ENCODE measurements around the gene RARG. TPM values are rescaled to one million over a fixed set of nuclear protein-coding genes. Genes with fewer than 3 reads are reported as not detected.

Gene RARG
- total RNA-seq, 1 donor from 2014 or later, result 10.1 TPM

DNA sequence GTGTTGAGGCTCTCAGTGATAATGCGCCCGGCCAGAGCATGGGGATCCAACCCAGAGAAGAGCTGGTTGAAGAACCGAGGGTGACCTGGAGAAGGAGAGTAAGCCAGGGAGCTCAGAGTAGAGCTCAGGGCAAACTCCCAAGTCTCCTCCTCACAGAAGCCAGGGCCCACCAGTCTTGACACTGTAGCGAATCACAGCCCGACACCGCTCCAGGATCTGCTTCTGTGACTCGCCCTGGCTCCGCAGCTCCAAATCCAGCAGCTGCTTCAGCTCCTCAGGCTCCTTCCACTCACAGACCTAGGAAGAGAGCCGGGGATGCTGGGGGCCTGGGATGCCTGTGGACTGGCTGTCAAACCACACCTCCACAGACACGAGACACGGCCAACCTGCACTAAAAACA is 59.7 kb downstream of the RARG start:
- Mint-ChIP-seq H3K9me3 (ENCODE audit: unreplicated experiment) (no peaks in the 10 kb centered on the region), H3K36me3 (ENCODE audit: low read depth, unreplicated experiment) (peaks cover 13% of the 10 kb centered on the region), H3K4me3 (ENCODE audit: unreplicated experiment) (no peak overlapping the region), H3K4me1 (ENCODE audit: low read depth, unreplicated experiment) (peaks cover 22% of the 10 kb centered on the region), H3K27ac (ENCODE audit: unreplicated experiment) (no peak overlapping the region), H3K27me3 (ENCODE audit: low read depth, unreplicated experiment) (no peaks in the 10 kb centered on the region)
- no peaks in the 10 kb centered on the region for H3K79me2 ChIP-seq (ENCODE audit: insufficient read depth, low read length)
- peak overlapping the region; percentile 1 for H2AFZ ChIP-seq (ENCODE audit: low read depth, low read length)
- FAIRE-seq (no peak), DNase-seq (ENCODE audit: low read depth) (peak; percentile 53)
- H3K4me2 ChIP-seq (ENCODE audit: low read length), result peak overlapping the region; percentile 25
- no peaks in the 10 kb centered on the region for H3K27me3 ChIP-seq (ENCODE audit: insufficient read depth, low read length)
- no peaks in the 10 kb centered on the region for H4K20me1 ChIP-seq (ENCODE audit: insufficient read depth, low read length)
- TF ChIP-seq, protein P1, sequence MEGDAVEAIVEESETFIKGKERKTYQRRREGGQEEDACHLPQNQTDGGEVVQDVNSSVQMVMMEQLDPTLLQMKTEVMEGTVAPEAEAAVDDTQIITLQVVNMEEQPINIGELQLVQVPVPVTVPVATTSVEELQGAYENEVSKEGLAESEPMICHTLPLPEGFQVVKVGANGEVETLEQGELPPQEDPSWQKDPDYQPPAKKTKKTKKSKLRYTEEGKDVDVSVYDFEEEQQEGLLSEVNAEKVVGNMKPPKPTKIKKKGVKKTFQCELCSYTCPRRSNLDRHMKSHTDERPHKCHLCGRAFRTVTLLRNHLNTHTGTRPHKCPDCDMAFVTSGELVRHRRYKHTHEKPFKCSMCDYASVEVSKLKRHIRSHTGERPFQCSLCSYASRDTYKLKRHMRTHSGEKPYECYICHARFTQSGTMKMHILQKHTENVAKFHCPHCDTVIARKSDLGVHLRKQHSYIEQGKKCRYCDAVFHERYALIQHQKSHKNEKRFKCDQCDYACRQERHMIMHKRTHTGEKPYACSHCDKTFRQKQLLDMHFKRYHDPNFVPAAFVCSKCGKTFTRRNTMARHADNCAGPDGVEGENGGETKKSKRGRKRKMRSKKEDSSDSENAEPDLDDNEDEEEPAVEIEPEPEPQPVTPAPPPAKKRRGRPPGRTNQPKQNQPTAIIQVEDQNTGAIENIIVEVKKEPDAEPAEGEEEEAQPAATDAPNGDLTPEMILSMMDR (IDR thresholded peaks at IDR 0.05; ENCODE audit: insufficient read depth, low read depth, low read length), result no peak
- TF ChIP-seq EZH2 (IDR thresholded peaks at IDR 0.05; ENCODE audit: insufficient read depth, low read length), result no peak
- H3K27ac ChIP-seq (ENCODE audit: low read depth, low read length), result no peak overlapping the region
- peaks cover 19% of the 10 kb centered on the region for H3K4me1 ChIP-seq (ENCODE audit: insufficient read depth, low read length)
- H3K9ac ChIP-seq (ENCODE audit: low read length), result no peak overlapping the region
- H3K36me3 ChIP-seq (ENCODE audit: insufficient read depth, low read length), result peaks cover 5% of the 10 kb centered on the region
- no peak overlapping the region for H3K4me3 ChIP-seq (ENCODE audit: insufficient read depth, low read depth, low read length)
- H3K9me3 ChIP-seq (ENCODE audit: insufficient read depth, low read depth, low read length), result no peaks in the 10 kb centered on the region

DNA sequence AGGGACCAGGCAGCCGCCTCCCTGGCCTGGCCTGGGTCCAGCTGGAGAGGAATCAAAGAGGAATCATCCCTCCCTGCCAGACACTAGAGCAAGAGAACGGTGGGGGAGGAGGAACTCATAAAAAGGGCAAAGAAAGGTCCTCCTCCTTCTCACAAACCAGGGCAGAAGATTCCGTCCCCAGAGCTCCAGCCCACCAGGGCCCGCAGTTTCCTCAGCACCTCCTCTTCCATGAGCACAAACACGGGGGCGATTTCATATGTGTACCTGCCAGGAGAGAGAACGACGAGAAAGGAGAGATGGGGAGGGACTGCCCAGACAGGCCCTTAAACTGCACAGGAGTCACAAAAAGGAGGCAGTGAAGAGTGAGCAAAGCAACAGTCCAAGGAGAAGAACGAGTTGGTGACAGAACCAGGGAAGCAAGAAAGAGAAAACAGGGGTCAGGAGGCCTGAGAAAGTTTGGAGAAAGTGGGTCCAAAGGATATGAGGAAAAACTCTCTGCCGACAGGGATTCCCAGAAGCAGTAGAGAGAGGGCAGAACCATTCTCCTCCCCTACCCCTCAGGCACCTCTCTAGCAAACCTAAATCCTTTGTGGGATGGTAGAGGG is 60.2 kb downstream of the RARG start:
- Histone ChIP-seq H3K4me1 (ENCODE audit: insufficient read depth, low read length) (peaks cover 19% of the 10 kb centered on the region), H3K36me3 (ENCODE audit: insufficient read depth, low read length) (peaks cover 5% of the 10 kb centered on the region), H3K9ac (ENCODE audit: low read length) (no peak overlapping the region), H3K27ac (ENCODE audit: low read depth, low read length) (no peak overlapping the region), H3K79me2 (ENCODE audit: insufficient read depth, low read length) (no peaks in the 10 kb centered on the region), H3K4me3 (ENCODE audit: insufficient read depth, low read depth, low read length) (no peak overlapping the region), H3K4me2 (ENCODE audit: low read length) (no peak overlapping the region), H2AFZ (ENCODE audit: low read depth, low read length) (no peak overlapping the region), H3K9me3 (ENCODE audit: insufficient read depth, low read depth, low read length) (no peaks in the 10 kb centered on the region), H3K27me3 (ENCODE audit: insufficient read depth, low read length) (no peaks in the 10 kb centered on the region), H4K20me1 (ENCODE audit: insufficient read depth, low read length) (no peaks in the 10 kb centered on the region)
- Mint-ChIP-seq H3K36me3 (ENCODE audit: low read depth, unreplicated experiment) (peaks cover 17% of the 10 kb centered on the region), H3K27ac (ENCODE audit: unreplicated experiment) (peak overlapping the region; percentile 69), H3K9me3 (ENCODE audit: unreplicated experiment) (no peaks in the 10 kb centered on the region), H3K27me3 (ENCODE audit: low read depth, unreplicated experiment) (no peaks in the 10 kb centered on the region), H3K4me3 (ENCODE audit: unreplicated experiment) (peak overlapping the region; percentile 54), H3K4me1 (ENCODE audit: low read depth, unreplicated experiment) (peaks cover 22% of the 10 kb centered on the region)
- FAIRE-seq (no peak), DNase-seq (ENCODE audit: low read depth) (no peak)
- TF ChIP-seq EZH2 (IDR thresholded peaks at IDR 0.05; ENCODE audit: insufficient read depth, low read length), result no peak
- TF ChIP-seq, protein P1 (IDR thresholded peaks at IDR 0.05; ENCODE audit: insufficient read depth, low read depth, low read length), result no peak

All from astrocyte (in vitro differentiated cells and primary cell).